GM19463 (cell line): ENCODE data around the gene MOB1B.
"Not testable (repeated sequence)": the region's sequence is repeated elsewhere in the genome, so short reads cannot be mapped to it uniquely, and the experiment has no call there.

Experiments used
- ATAC-seq: cut with Tn5 transposase; IDR thresholded peaks from one replicate; pipeline ENCODE4 v1.9.1; 2021; ENCODE audit warnings: mild to moderate bottlenecking, moderate library complexity; ENCODE audit not compliant: unreplicated experiment

Gene MOB1B

DNA sequence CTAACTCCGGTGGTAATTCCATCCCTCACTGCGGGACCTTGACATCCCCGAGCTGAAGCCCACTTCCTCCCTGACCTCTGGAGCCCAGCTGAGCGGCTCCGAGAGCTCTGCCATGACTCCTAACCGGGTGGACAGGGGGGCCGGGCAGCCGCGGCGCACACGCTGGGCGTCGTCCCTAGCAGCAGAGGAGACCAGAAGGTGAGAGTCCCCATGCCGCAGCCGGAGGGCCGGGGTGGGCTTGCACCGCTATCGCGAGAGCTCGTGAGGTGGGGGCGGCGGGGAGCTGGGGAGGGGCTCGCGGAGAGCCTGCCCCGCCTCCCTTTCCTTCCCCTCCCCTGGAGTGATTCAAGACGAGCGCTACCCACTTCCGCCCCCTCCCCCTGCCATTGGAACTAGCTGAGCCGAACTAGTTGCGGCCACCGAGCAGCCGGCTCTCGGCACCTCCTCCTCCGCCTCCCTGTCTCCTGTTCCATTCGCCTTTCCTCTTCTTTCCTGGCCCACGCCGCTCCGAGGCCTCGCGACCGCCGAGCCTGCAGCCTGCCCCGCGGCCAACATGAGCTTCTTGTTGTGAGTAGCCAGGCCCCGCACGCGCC lies at the start of gene MOB1B:
Gene MOB1B, plus strand, starts transcription at position 386 of the 593 bp plus-strand sequence. Its CDS starts 168 bp downstream, at position 554.
- peak; percentile 93 for ATAC-seq

- ATAC-seq = no peak
Measured at GRCh38 chr4:70855464-70855863, 46.7 kb upstream of the MOB1B start.

DNA sequence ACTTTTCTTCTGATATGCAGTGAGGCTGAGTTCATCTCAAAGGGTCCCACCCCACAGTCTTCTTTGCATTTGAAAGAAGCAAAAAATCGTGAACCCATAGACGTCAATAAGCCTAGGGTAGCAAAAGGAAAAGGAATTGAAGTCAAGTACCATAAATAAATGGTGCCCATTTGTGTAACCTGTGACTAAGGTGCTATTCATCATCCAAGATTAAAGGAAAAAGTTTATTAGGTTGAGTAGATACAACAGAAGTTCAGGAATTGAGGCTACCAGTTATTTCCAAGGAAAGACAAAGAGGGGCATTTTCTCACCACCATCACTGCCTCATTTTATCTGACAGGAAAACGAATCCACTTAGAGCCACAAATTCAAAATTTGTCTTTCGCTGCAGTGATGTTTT lies 43.7 kb upstream of the MOB1B start:
- ATAC-seq = no peak

- no peak for ATAC-seq
Measured at GRCh38 chr4:70859066-70859465, 43.1 kb upstream of the MOB1B start.

- peak; percentile 83 for ATAC-seq
Measured at GRCh38 chr4:70863099-70863790, 38.9 kb upstream of the MOB1B start.

GRCh38 chr4:70868778-70869177 lies 33.4 kb upstream of the MOB1B start:
- ATAC-seq = no peak

DNA sequence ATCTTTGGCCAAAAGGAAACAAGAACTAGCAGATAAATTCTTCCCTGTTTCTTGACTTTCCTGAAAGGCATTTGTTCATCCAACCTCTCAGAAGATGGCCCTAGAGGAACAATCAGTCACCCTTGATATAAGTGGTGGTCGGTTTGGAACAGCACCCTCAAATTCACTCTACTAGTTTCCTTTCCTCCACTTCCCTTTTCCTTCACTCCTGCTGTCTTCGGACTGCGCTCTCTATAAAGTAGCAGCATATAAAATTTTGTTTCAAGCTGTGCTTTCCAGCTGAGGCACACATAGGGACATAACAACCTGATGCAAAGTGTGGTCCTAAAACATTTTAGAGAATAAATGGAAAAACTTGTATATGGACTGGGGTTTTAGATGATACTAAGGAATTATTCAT lies 29.0 kb upstream of the MOB1B start:
- no peak for ATAC-seq

DNA sequence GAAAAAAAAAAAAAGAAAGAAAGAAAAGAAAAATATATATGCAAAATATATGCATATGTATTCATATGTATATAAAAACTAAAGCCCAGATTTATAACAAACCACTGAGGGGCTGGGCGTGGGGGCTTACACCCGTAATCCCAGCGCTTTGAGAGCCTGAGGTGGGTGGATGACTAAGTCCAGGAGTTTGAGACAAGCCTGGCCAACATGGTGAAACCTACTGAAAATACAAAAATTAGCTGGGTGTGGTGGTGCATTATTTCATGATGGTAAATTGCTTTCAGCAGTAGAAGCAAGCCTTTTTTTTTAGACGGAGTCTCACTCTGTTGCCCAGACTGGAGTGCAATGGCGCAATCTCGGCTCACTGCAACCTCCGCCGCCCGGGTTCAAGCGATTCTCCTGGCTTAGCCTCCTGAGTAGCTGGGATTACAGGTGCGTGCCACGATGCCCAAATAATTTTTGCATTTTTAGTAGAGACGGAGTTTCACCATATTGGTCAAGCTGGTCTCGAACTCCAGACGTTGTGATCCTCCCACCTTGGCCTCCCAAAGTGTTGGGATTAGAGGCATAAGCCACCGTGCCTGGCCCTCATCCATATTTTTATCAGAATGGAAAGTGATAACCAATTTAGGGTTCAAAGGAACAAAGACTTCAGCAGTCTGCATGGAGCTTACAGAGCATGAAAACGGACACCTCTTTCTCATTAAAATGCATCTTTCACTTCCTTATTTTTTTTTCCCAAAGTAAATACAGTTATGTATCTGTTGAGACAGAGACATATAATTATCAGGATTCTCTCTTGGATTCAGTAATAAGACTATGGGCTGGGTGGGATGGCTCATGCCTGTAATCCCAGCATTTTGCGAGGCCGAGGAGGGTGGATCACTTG lies 27.7 kb upstream of the MOB1B start:
- ATAC-seq = peak; percentile 72

- no peak for ATAC-seq
Measured at GRCh38 chr4:70877556-70877955, 24.6 kb upstream of the MOB1B start.

- no peak for ATAC-seq
Measured at GRCh38 chr4:70880739-70881138, 21.4 kb upstream of the MOB1B start.

GRCh38 chr4:70885174-70885573 lies 17.0 kb upstream of the MOB1B start:
- ATAC-seq = no peak

DNA sequence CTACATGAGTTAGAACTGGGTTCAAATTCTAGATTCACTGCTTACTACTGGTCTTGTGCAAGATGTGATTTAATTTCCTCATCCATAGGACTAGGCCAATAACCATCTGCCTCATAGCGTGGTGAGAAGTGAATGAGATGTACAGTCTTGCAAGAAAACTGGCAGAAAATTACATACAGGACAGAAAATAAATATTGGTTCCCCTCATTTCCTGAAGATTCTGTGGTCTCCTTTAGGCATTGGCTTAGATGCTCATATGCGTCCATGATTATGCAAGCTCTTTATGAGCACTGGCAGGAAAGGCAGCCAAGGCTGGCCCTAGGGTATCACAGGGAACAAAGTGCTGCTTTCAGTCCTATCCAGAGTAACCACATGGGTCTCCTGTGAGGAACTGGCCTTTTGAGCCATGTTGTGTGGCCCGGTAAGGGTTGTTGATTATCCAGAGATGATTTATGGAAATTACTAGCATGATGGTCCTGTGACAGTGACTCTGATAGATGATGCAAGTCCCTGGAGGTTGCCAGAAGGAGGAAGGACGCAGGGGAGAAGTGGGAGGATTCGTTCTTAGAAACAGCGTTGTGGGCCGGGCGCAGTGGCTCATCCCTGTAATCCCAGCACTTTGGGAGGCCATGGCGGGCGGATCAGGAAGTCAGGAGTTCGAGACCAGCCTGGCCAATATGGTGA lies 9.9 kb upstream of the MOB1B start:
- no peak for ATAC-seq

DNA sequence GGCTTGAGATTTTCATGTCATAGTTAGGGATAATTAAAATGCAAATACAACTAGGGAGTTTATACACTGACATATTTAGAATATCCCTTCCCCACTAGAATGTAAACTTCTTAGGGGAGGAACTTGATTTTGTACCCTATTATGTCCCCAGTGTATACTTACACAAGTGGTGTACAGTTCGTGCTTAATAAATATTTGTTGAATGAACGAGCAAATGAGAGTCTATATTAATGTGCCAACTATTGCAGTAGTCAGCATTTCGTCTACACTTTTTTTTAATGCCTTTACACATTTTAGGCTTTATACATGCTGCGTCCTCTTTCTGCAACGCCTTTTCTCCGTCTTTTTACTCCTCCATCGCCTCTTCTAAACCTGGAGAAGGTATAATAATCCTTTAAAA lies 8.4 kb upstream of the MOB1B start:
- no peak for ATAC-seq

- ATAC-seq = no peak
Measured at GRCh38 chr4:70895405-70895804, 6.8 kb upstream of the MOB1B start.

DNA sequence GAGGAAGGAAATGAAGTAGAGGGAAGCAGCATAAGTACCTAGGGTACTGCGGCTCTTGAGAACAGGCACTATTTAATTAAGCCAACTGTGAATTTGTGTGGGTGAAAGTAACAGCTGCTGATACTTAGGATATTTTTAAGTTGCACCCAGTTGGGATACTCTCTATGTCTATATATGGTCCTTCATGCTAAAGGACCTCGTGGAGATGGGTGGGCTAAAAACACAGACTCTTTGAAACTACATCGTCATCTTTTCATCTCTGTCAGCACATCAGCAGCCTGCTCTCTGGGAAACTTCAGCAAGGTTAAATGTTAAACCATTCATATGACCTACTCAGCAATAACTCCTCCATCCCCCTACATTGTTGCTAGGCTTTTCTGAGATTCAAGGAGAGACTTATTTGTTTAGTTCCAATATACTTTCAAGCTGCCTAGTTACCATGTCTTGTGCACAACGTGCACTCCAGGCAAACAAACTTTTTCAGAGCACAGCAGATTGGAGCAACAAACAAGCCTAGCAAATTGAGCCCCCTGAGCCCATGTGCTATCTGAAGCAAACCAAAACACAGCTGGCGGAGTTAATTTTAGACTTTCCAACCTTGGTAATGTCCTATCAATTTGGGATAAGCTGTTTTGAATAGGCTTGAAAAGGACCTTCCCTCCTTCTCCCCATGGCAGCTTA lies 6.2 kb upstream of the MOB1B start:
- ATAC-seq = peak; percentile 71

DNA sequence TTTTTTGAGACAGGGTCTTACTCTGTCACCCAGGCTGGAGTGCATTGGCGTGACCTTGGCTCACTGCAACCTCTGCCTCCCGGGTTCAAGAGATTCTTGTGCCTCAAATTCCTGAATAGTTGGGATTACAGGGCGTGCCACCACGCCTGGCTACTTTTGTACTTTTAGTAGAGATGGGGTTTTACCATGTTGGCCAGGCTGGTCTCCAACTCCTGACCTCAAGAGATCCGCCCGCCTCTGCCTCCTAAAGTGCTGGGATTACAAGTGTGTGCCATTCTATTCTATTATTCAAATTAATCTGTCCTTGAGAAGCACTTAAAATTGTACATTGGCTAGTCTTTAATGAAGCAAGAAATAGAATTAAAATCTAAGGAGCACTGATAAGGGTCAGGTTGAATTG lies 3.6 kb upstream of the MOB1B start:
- ATAC-seq = not testable (repeated sequence)

GRCh38 chr4:70901607-70901983 lies 574 bp upstream of the MOB1B start:
- no peak for ATAC-seq

- ATAC-seq = peak; percentile 36
Measured at GRCh38 chr4:70902577-70903290, 565 bp downstream of the MOB1B start.

DNA sequence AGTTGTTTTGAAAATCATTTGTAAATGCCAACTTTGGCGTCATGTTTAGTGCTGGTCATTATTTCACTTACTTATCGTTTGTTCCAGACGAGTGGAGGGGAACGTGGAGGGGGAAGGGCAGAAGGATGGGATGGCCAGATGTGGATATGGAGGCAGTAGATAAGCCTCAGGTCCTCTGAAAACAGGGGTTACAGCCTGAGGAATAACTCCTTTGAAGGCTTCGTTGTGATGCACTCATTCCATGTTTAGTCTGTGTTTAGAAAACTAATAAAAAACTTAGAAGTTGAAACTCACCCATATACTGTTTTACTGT lies 1.1 kb downstream of the MOB1B start:
- ATAC-seq = no peak

DNA sequence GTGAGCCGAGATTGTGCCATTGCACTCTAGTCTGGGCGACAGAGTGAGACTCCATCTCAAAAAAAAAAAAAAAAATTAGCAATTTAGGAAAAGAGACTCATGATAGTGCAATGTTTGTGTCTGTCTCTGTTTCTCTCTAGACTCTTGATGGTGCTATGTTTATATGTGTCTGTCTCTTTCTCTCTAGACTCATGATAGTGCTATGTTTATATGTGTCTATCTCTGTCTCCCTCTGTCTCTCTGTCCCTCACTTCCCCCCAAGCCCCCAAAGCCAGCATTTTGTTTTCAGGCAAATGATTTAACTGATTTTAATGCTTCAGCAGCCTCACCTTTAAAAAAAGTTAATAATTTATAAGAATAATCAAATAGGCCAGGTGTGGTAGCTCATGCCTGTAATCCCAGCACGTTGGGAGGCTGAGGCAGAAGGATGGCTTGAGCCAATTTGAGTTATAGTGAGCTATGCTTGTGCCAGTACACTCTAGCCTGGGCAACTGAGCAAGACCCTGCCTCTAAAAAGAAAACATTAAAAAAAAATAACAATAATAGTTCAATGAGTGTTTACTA lies 6.9 kb downstream of the MOB1B start:
- no peak for ATAC-seq
